GM12892 (cell line): Measurements from ENCODE around the gene RBMS3.

ENCODE experiments used
- DNase-seq: peaks from one replicate; pipeline ENCODE4 v3.0.0; 2011; ENCODE audit not compliant: insufficient read length
- FAIRE-seq: peaks from 2 replicates; lab custom pipeline; 2011; peaks lifted over from hg19 to GRCh38; lab: Jason Lieb, UNC
- POLR2A ChIP-seq: IDR thresholded peaks from 2 replicates; pipeline ENCODE4 v1.6.1; 2011; ENCODE audit warnings: low read depth, low read length, control low read depth
- POLR2AphosphoS5 ChIP-seq: IDR thresholded peaks from 2 replicates; pipeline ENCODE4 v1.6.1; 2011; ENCODE audit warnings: low read depth, low read length, control low read depth
- TAF1 ChIP-seq: IDR thresholded peaks from 2 replicates; pipeline ENCODE4 v1.6.1; 2011; ENCODE audit warnings: low read depth, mild to moderate bottlenecking, control low read depth, low read length, borderline replicate concordance

The RBMS3 gene

GRCh38 chr3:29976871-29977270, 696.0 kb downstream of the RBMS3 start:
- FAIRE-seq (no peak), DNase-seq (no peak)
- TF ChIP-seq TAF1 = no peak
- no peak for TF ChIP-seq POLR2A
- no peak for TF ChIP-seq POLR2AphosphoS5

DNA sequence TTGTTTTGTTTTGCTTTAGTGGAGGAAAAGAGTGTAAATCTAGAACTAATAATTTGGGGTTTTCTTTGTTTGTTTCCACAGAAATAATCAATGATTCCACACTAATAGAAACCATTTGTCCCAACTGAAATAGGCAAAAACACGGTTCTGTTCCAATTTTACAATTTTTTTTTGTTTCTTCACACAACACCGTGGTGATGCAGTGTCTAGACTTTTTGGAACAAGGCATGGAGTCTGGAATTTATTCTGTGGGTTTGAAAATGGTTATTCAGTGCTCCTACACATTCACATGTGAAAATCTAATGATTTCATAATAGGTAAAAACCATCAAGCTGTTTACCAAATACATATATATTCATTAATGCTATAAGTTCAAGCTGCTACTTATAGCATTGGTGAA, 696.5 kb downstream of the RBMS3 start:
- no peak for FAIRE-seq
- no peak for DNase-seq
- TF ChIP-seq POLR2A (no peak), POLR2AphosphoS5 (no peak), TAF1 (no peak)

- no peak for DNase-seq
- TF ChIP-seq POLR2A (no peak), POLR2AphosphoS5 (no peak)
- no peak for FAIRE-seq
Measured at GRCh38 chr3:29978036-29978435, 697.2 kb downstream of the RBMS3 start.

- TF ChIP-seq POLR2A (no peak), POLR2AphosphoS5 (no peak), TAF1 (no peak)
- no peak for FAIRE-seq
- no peak for DNase-seq
Measured at GRCh38 chr3:29991198-29991597, 710.3 kb downstream of the RBMS3 start.

GRCh38 chr3:30002797-30003196, 721.9 kb downstream of the RBMS3 start:
- TF ChIP-seq POLR2AphosphoS5 (no peak), POLR2A (no peak), TAF1 (no peak)
- FAIRE-seq (no peak), DNase-seq (no peak)

GRCh38 chr3:30003741-30004140, 722.9 kb downstream of the RBMS3 start:
- TF ChIP-seq POLR2A (no peak), POLR2AphosphoS5 (no peak), TAF1 (no peak)
- FAIRE-seq = no peak
- DNase-seq = no peak

DNA sequence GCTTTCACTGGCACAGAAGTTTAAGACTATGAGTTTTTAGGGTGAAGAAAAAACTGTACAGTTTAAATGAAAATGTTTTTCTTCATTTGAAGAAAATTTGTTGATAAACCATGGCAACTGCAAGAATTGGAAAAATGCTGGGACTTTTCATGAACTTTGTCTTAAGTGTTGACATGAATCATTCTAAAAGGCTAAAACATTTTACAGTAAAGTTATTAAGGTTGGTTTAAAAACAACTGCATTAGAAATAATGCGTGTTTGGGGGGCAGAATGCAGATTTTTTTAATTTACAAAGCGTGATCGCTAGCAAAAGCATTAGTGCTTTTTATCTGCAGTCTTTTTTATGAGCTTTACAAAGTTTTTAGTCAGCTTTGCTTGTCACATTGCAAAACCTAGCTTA, 723.6 kb downstream of the RBMS3 start:
- TF ChIP-seq POLR2A (no peak), POLR2AphosphoS5 (no peak), TAF1 (no peak)
- no peak for DNase-seq
- no peak for FAIRE-seq

- DNase-seq (no peak), FAIRE-seq (no peak)
- no peak for TF ChIP-seq POLR2A
- no peak for TF ChIP-seq POLR2AphosphoS5
Measured at GRCh38 chr3:30006111-30006510, 725.2 kb downstream of the RBMS3 start.

DNA sequence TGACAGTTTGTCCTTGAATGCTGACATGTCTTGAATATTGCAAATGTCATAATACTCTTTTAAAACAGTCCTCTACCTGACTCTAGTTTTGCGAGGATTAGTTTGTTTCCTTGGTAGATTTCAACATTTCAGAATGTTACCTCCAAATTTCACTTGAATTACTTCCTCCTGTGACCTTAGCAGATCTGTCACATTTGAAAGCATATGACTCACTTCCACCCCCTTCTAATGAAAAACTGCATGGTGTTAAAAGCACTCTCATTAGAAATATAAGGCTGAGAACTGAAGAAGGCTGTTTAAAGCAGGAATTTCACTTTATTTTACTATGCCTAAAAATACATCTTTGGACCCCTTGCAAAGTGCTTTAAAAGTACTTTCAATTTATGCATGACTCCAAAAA, 726.8 kb downstream of the RBMS3 start:
- TF ChIP-seq POLR2AphosphoS5 (no peak), POLR2A (no peak), TAF1 (no peak)
- DNase-seq (no peak), FAIRE-seq (peak; percentile 14)

DNA sequence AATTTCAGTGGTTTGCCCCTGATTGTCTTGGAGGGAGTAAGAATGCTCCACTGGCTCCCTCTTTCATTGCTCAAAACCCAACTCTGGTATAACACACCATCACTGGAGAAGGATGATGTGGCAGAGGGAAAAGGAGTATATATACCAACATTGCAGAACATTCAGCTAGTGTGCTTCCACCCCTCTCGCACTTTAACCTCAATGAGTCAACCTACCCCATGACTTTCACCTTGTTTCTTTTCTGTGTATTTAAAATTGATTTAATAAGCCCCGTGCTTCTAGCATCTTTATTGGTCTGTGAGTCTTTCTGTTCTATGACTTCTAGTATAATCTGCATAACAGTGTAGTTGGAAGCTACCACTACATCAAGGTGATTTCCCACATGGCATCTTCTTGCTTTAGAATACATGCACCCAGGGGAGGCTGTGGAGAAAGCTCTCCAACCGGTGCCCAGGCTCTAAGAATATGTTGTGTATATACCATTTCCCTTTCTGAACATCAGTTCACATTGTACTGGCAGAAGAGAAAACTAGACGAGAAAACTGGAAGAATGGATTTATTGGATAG, 730.4 kb downstream of the RBMS3 start:
- FAIRE-seq = no peak
- TF ChIP-seq POLR2AphosphoS5 (no peak), TAF1 (no peak), POLR2A (no peak)
- DNase-seq = no peak

DNA sequence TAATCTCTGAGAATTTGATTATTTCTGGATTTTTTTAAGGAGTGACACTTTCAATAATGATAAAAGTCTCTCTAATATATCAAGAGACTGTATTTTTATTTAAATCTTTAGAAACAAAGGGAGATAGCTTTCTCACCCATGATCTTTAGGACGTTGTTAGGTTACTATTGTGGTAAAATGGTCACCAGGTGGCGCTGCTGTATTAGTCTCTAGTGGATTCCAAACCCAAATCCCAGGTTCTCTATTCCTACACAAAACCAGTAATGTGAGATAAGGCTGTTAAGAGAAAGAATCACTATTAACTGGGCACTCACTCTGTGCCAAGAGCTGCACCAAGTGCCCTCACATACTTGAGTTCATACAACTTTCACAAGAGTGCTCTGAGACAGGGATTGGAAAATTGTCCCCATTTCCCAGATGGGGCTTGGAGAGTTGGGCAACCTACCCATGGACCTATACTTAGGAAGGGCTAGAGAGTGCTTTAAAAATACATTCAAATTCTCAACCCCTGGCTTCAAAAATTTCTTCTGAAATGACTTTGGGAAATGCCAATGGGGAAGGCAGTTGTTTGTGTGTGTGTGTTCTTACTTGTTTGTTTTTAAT, 732.2 kb downstream of the RBMS3 start:
- no peak for FAIRE-seq
- no peak for DNase-seq
- TF ChIP-seq POLR2AphosphoS5 = no peak
- TF ChIP-seq POLR2A = no peak
- TF ChIP-seq TAF1 = no peak

DNA sequence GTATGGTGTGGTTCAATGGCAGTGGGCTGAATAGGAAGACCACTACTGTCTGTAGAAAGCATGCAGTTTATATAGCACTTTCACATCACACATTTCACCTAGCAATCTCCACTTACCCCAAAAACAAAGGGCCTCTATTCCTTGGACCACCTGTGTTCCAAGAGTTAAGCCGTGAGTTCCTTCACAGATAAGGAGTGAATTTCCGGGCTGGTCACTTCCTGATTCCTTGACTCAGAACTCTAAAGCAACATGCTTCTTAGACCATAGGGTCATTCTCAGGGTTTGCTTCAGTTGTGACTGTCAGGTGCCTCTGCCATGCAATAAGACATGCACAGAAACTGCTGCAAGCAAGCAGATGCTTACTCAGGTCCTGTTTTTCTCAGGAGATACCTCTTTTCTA, 737.0 kb downstream of the RBMS3 start:
- no peak for TF ChIP-seq POLR2AphosphoS5
- TF ChIP-seq TAF1 = no peak
- TF ChIP-seq POLR2A = no peak
- DNase-seq (no peak), FAIRE-seq (no peak)
